Measurements from ENCODE around the gene SYT2. TPM values are rescaled to one million over a fixed set of nuclear protein-coding genes. Genes with fewer than 3 reads are reported as not detected.

Gene SYT2
- total RNA-seq = not detected in 2 replicates

GRCh38 chr1:202710070-202711045 lies at the start of gene SYT2:
Gene SYT2 (minus strand): TSS chr1:202710454. CDS start chr1:202605772, 104,682 bp downstream.

Other genes starting within 250 kb of the SYT2 start
- gene KDM5B, start 98.0 kb upstream of the SYT2 start, total RNA-seq = 39.1 and 48.3 TPM in 2 replicates
- gene PCAT6, start 100.5 kb upstream of the SYT2 start, total RNA-seq = 3.8 TPM in 1 of 2 replicates, not detected in the other
- gene RABIF, start 178.7 kb upstream of the SYT2 start, total RNA-seq = 6.2 and 7.8 TPM in 2 replicates
- gene KLHL12, start 216.8 kb upstream of the SYT2 start, total RNA-seq = 14.8 and 21.3 TPM in 2 replicates
- 57.0 and 65.2 TPM in 2 replicates for gene ADIPOR1, start 247.9 kb upstream of the SYT2 start, total RNA-seq